Osteocyte (in vitro differentiated cells): ENCODE data around the gene MBTPS2. TPM values are rescaled to one million over a fixed set of nuclear protein-coding genes. Genes with fewer than 3 reads are reported as not detected.

Experiments used
- DNase-seq: peaks from one replicate; pipeline ENCODE4 v3.0.0; 2021; ENCODE audit warnings: mixed read lengths; ENCODE audit not compliant: unreplicated experiment; ENCODE audit errors: extremely low spot score
- H3K27ac Mint-ChIP-seq: one replicate; pipeline ENCODE4 v1.8.0; 2021; ENCODE audit warnings: mild to moderate bottlenecking, mixed read lengths; ENCODE audit not compliant: unreplicated experiment
- H3K27me3 Mint-ChIP-seq: one replicate; pipeline ENCODE4 v1.8.0; 2021; ENCODE audit warnings: mixed read lengths; ENCODE audit not compliant: unreplicated experiment
- H3K36me3 Mint-ChIP-seq: one replicate; pipeline ENCODE4 v1.8.0; 2021; ENCODE audit warnings: mixed read lengths; ENCODE audit not compliant: unreplicated experiment
- H3K4me1 Mint-ChIP-seq: one replicate; pipeline ENCODE4 v1.8.0; 2021; ENCODE audit warnings: mixed read lengths; ENCODE audit not compliant: unreplicated experiment
- H3K4me3 Mint-ChIP-seq: one replicate; pipeline ENCODE4 v1.8.0; 2021; ENCODE audit warnings: mild to moderate bottlenecking, moderate library complexity, mixed read lengths; ENCODE audit not compliant: unreplicated experiment
- H3K9me3 Mint-ChIP-seq: one replicate; pipeline ENCODE4 v1.8.0; 2021; ENCODE audit warnings: mixed read lengths; ENCODE audit not compliant: unreplicated experiment
- total RNA-seq: library from RNA; stranded (reverse); gene quantifications from 2 replicates; pipeline ENCODE4 v1.2.1, GENCODE V29; 2021
- TF ChIP-seq, protein P1 (sequence below): fragments of 200-600 bp; sonication (generic); IDR thresholded peaks from 2 replicates; pipeline ENCODE4 v1.5.0; 2021; ENCODE audit warnings: antibody characterized with exemption, mild to moderate bottlenecking, moderate library complexity

MBTPS2 gene
- total RNA-seq, 1 donor from 2014 or later: 23.7 TPM

DNA sequence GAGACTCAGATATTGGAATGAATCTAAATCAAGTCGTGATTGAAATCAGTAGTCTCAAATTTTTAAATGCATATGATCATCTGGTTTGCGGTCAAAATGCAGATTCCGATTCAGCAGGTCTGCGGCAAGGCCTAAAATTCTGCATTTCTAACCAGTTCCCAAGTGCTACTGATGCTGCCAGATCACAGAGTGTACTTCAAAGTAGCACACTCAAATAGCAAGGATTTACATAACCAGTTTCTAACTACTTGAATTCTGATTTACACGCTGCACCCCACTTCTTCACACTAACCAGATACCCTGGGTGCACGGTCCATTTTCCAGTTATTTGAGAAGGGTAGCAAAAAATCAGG lies 752 bp downstream of the MBTPS2 start:
- DNase-seq: no peak
- TF ChIP-seq, protein P1, sequence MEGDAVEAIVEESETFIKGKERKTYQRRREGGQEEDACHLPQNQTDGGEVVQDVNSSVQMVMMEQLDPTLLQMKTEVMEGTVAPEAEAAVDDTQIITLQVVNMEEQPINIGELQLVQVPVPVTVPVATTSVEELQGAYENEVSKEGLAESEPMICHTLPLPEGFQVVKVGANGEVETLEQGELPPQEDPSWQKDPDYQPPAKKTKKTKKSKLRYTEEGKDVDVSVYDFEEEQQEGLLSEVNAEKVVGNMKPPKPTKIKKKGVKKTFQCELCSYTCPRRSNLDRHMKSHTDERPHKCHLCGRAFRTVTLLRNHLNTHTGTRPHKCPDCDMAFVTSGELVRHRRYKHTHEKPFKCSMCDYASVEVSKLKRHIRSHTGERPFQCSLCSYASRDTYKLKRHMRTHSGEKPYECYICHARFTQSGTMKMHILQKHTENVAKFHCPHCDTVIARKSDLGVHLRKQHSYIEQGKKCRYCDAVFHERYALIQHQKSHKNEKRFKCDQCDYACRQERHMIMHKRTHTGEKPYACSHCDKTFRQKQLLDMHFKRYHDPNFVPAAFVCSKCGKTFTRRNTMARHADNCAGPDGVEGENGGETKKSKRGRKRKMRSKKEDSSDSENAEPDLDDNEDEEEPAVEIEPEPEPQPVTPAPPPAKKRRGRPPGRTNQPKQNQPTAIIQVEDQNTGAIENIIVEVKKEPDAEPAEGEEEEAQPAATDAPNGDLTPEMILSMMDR: no peak
- Mint-ChIP-seq H3K27me3 (no peaks in the 10 kb centered on the region), H3K27ac (peak overlapping the region; percentile 90), H3K4me3 (peak overlapping the region; percentile 86), H3K4me1 (peaks cover 15% of the 10 kb centered on the region), H3K36me3 (peaks cover 4% of the 10 kb centered on the region), H3K9me3 (no peaks in the 10 kb centered on the region)

DNA sequence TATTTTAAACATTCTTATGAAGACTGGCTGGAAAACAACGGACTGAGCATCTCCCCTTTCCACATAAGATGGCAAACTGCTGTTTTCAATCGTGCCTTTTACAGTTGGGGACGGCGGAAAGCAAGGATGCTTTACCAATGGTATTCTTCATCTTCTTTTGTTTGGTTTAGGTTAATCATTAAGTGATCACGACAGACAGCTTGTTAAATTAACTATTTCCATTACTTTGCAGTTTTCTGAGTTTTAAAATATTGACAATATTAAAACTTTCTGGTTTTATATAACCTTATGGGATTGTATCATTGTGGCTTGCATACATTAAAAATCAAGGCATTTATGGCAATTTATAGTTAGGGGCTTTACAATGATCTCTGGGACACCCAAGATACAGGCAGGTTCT lies 3.8 kb downstream of the MBTPS2 start:
- TF ChIP-seq, protein P1: no peak
- Mint-ChIP-seq H3K9me3 (no peaks in the 10 kb centered on the region), H3K4me3 (no peak overlapping the region), H3K27me3 (no peaks in the 10 kb centered on the region), H3K27ac (peak overlapping the region; percentile 57), H3K36me3 (peaks cover 15% of the 10 kb centered on the region), H3K4me1 (peaks cover 22% of the 10 kb centered on the region)
- no peak for DNase-seq

DNA sequence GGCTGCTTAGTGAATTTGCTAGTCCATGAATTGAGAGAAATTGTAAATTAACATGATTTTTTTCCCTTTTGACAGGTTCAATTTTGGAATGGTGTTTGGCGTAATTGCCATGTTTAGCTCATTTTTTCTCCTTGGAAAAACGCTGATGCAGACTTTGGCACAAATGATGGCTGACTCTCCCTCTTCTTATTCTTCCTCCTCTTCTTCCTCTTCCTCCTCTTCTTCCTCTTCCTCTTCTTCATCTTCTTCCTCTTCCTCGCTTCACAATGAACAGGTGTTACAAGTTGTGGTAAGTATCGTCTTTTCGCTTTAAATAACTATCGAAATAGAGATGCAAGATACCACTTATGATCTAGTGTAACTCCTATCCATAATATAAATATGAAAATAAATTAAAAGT lies 5.7 kb downstream of the MBTPS2 start:
- DNase-seq: no peak
- Mint-ChIP-seq H3K4me1 (peaks cover 22% of the 10 kb centered on the region), H3K9me3 (no peaks in the 10 kb centered on the region), H3K36me3 (peaks cover 16% of the 10 kb centered on the region), H3K27me3 (no peaks in the 10 kb centered on the region), H3K4me3 (no peak overlapping the region), H3K27ac (no peak overlapping the region)
- TF ChIP-seq, protein P1: no peak

DNA sequence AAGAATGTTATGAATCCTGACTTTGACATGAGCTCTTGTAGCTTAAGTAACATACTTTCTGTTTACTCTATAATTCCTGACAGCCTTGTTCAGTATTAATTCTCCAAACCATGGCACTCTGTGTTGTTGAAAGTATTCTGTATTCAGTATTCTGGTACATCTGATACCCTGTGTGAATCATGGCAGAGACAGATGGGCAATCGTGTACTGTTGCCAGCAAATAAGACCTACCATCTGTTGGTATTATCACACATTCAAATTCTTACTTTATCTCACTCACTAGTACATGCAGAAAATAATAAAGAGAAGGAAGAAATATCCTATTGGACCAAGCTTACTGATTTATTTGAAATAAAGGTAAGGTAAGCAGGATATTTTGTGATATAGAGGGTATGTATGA lies 7.9 kb downstream of the MBTPS2 start:
- TF ChIP-seq, protein P1: no peak
- Mint-ChIP-seq H3K4me3 (no peak overlapping the region), H3K9me3 (no peaks in the 10 kb centered on the region), H3K4me1 (peaks cover 19% of the 10 kb centered on the region), H3K36me3 (peaks cover 18% of the 10 kb centered on the region), H3K27ac (no peak overlapping the region), H3K27me3 (no peaks in the 10 kb centered on the region)
- DNase-seq: no peak

DNA sequence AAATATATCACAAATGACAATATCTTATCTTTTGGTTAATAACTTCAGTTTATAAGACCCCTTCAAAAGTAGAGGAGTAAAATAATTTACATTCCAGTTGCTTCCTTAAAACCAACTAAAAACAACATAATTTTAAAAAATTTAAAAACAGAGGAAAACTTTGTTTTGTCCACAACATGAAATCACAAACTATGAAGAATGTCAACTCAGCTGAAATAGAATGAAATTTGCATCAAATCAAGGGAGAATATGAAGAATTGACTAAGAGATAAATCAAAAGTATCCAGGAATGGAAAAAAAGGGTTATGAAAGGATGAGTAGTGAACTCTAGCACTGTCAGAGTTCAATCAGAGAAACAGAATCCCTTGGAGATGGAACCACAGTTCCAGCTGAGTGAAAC lies 14.2 kb downstream of the MBTPS2 start:
- H3K4me1 Mint-ChIP-seq: no peaks in the 10 kb centered on the region

More for the DNA sequence above, 14.2 kb downstream of the MBTPS2 start:
- no peak overlapping the region for H3K27ac Mint-ChIP-seq
- peaks cover 14% of the 10 kb centered on the region for H3K27me3 Mint-ChIP-seq
- no peak for DNase-seq
- peaks cover 21% of the 10 kb centered on the region for H3K36me3 Mint-ChIP-seq
- no peak overlapping the region for H3K4me3 Mint-ChIP-seq
- H3K9me3 Mint-ChIP-seq: no peaks in the 10 kb centered on the region
- TF ChIP-seq, protein P1: no peak
